Stimulated activated CD8-positive, alpha-beta memory T cell treated with anti-CD3 and anti-CD28 coated beads, Interleukin-12 subunit alpha, Interleukin-12 subunit beta, amount 100 ng/mL, for 4 hours (primary cell): Measurements from ENCODE around the gene IZUMO1.
A peak's percentile ranks its signal among the peaks of the same experiment; 100 is the strongest.
"Not testable (repeated sequence)": the region's sequence is repeated elsewhere in the genome, so short reads cannot be mapped to it uniquely, and the experiment has no call there.

Source experiments
- DNase-seq: peaks from one replicate; pipeline ENCODE4 v3.0.0-alpha.2; 2020; ENCODE audit warnings: low read depth

IZUMO1 gene

GRCh38 chr19:48737360-48737998 is 9.2 kb downstream of the IZUMO1 start:
- no peak for DNase-seq

GRCh38 chr19:48735031-48735615 is 11.6 kb downstream of the IZUMO1 start:
- no peak for DNase-seq

- DNase-seq: no peak
Observed at GRCh38 chr19:48734625-48735024, 12.1 kb downstream of the IZUMO1 start.

GRCh38 chr19:48731452-48731851 is 15.3 kb downstream of the IZUMO1 start:
- DNase-seq: no peak

- no peak for DNase-seq
Observed at GRCh38 chr19:48728911-48729664, 17.6 kb downstream of the IZUMO1 start.

GRCh38 chr19:48726556-48726955 is 20.2 kb downstream of the IZUMO1 start:
- no peak for DNase-seq

GRCh38 chr19:48724796-48725753 is 21.6 kb downstream of the IZUMO1 start:
- DNase-seq: no peak

- no peak for DNase-seq
Observed at GRCh38 chr19:48722196-48722708, 24.5 kb downstream of the IZUMO1 start.

- peak; percentile 73 for DNase-seq
Observed at GRCh38 chr19:48720613-48721296, 26.0 kb downstream of the IZUMO1 start.

GRCh38 chr19:48720251-48720612 is 26.5 kb downstream of the IZUMO1 start:
- DNase-seq: no peak

GRCh38 chr19:48719263-48720171 is 27.2 kb downstream of the IZUMO1 start, which contains the start of gene MAMSTR:
TSS of gene MAMSTR (minus strand) at chr19:48719725. CDS start at chr19:48719031, 694 bp downstream.
- DNase-seq: no peak

GRCh38 chr19:48718711-48719231 is 27.9 kb downstream of the IZUMO1 start:
- DNase-seq: no peak

GRCh38 chr19:48718106-48718505 is 28.6 kb downstream of the IZUMO1 start:
- not testable (repeated sequence) for DNase-seq

GRCh38 chr19:48716562-48717291 is 30.0 kb downstream of the IZUMO1 start:
- DNase-seq: no peak

GRCh38 chr19:48715681-48716171 is 31.0 kb downstream of the IZUMO1 start:
- no peak for DNase-seq

GRCh38 chr19:48714759-48715675 is 31.7 kb downstream of the IZUMO1 start:
- no peak for DNase-seq

GRCh38 chr19:48713864-48714755 is 32.6 kb downstream of the IZUMO1 start:
- DNase-seq: peak; percentile 94
